Endothelial cell of umbilical vein (primary cell): ENCODE measurements around the gene HHIP.

ENCODE experiments used
- CTCF ChIP-seq, 2 donors: IDR thresholded peaks; 1 replicate in 1 of 2; 2 replicates in 1 of 2; pipeline ENCODE4 v1.5.1; 2011; ENCODE audit warnings: low read length in 2 of 2, mild to moderate bottlenecking in 2 of 2, moderate library complexity in 2 of 2, control low read depth in 1 of 2, inconsistent platforms in 1 of 2, low read depth in 1 of 2; ENCODE audit not compliant: insufficient read depth in 1 of 2; ENCODE audit errors: extremely low read depth in 1 of 2
- EZH2 ChIP-seq: IDR thresholded peaks from 2 replicates; pipeline ENCODE4 v1.6.1; 2012; ENCODE audit warnings: borderline replicate concordance, low read depth, mild to moderate bottlenecking, moderate library complexity, low read length, inconsistent platforms; ENCODE audit not compliant: severe bottlenecking
- FOS ChIP-seq: IDR thresholded peaks from 2 replicates; pipeline ENCODE4 v1.6.1; 2011; ENCODE audit warnings: mild to moderate bottlenecking, low read length, moderate library complexity, borderline replicate concordance; ENCODE audit not compliant: insufficient read depth
- JUN ChIP-seq: IDR thresholded peaks from 2 replicates; pipeline ENCODE4 v1.6.1; 2011; ENCODE audit warnings: borderline replicate concordance, low read depth; ENCODE audit not compliant: insufficient read length, insufficient read depth
- MAX ChIP-seq: IDR thresholded peaks from 2 replicates; pipeline ENCODE4 v1.6.1; 2011; ENCODE audit not compliant: insufficient read depth, insufficient read length
- POLR2A ChIP-seq: IDR thresholded peaks from 2 replicates; pipeline ENCODE4 v1.6.1; 2012; ENCODE audit warnings: low read depth, mild to moderate bottlenecking, control low read depth, low read length
- POLR2AphosphoS5 ChIP-seq: IDR thresholded peaks from 2 replicates; pipeline ENCODE4 v1.6.1; 2012; ENCODE audit warnings: low read depth, mild to moderate bottlenecking, control low read depth, low read length, moderate library complexity; ENCODE audit not compliant: insufficient read depth

GRCh38 chr4:144721994-144722393, 76.0 kb downstream of the HHIP start:
- TF ChIP-seq CTCF (IDR thresholded peaks at IDR 0.05; ENCODE audit: extremely low read depth in 1 of 2, insufficient read depth in 1 of 2, low read depth in 1 of 2, low read length in 2 of 2) (no peak), EZH2 (no peak), POLR2A (peak; percentile 43), JUN (no peak), MAX (no peak), POLR2AphosphoS5 (no peak), FOS (no peak)
